ENCODE data around the gene LIME1.
"Not testable (repeated sequence)": the region's sequence is repeated elsewhere in the genome, so short reads cannot be mapped to it uniquely, and the experiment has no call there.

LIME1 gene

DNA sequence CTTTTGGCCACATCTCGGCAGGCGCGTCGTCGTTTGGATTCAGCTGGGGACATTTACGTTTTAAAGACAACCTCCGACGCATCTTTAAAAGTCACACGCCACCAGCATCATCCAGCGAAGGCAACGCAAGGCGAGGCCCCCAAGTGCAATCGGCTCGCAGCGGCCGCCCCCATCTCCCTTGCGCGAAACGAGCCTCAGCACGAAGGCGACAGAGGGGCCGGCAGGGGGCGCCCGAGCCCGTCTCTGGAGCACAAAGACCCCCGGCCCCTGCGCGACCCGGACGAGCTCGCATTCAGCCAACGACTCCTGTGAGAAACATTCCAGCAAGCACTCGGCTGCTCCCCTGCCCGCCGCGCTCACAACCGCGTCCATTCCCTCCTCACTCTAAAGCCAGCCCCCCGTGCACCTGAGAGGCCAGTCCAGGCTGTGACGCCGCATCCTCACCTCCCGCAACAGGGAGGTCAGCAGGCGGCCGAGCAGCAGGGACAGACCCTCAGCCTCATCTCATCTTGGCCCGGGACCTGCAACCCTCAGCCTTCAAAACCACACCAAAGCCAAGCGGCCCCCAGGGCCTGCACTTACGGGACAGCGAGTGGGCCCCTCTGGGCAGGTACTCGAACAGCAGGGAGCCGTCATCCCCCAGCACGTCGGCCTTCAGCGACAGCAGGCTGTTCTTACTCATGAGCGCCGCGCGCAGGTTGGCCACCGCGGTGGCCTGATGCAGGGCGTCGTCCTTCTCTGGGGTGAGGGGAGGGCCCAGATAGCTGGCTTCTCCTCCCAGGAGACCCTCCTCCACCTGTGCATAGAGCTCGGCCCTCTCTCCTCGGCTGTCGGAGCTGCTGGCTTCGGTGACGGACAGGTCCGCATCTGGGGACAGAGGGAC lies 38.9 kb downstream of the LIME1 start:
- no peak for TF ChIP-seq EZH2phosphoT487 (IDR thresholded peaks at IDR 0.05; ENCODE audit: borderline replicate concordance, low read length)
- TF ChIP-seq, protein P1, sequence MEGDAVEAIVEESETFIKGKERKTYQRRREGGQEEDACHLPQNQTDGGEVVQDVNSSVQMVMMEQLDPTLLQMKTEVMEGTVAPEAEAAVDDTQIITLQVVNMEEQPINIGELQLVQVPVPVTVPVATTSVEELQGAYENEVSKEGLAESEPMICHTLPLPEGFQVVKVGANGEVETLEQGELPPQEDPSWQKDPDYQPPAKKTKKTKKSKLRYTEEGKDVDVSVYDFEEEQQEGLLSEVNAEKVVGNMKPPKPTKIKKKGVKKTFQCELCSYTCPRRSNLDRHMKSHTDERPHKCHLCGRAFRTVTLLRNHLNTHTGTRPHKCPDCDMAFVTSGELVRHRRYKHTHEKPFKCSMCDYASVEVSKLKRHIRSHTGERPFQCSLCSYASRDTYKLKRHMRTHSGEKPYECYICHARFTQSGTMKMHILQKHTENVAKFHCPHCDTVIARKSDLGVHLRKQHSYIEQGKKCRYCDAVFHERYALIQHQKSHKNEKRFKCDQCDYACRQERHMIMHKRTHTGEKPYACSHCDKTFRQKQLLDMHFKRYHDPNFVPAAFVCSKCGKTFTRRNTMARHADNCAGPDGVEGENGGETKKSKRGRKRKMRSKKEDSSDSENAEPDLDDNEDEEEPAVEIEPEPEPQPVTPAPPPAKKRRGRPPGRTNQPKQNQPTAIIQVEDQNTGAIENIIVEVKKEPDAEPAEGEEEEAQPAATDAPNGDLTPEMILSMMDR (IDR thresholded peaks at IDR 0.05; ENCODE audit: low read depth, low read length, poor library complexity, severe bottlenecking): peak; percentile 74
- Histone ChIP-seq H3K9me2 (replicated peaks; ENCODE audit: control insufficient read depth, low read length) (no peaks in the 10 kb centered on the region), H4K20me1 (ENCODE audit: control insufficient read depth, insufficient read depth, low read depth, low read length) (no peaks in the 10 kb centered on the region), H3K79me2 (ENCODE audit: control insufficient read depth, low read length) (no peaks in the 10 kb centered on the region), H3K27ac (ENCODE audit: low read depth, low read length) (no peak overlapping the region), H3K27me3 (ENCODE audit: control insufficient read depth, low read length) (peaks cover 11% of the 10 kb centered on the region), H3K9me3 (ENCODE audit: control insufficient read depth, insufficient read depth, low read length) (no peaks in the 10 kb centered on the region), H3K4me2 (ENCODE audit: low read length) (peak overlapping the region; percentile 48; the same call in 1 of the 2 replicates), H3K4me1 (ENCODE audit: control insufficient read depth, low read length) (no peaks in the 10 kb centered on the region), H3K36me3 (ENCODE audit: control insufficient read depth, low read length) (no peaks in the 10 kb centered on the region), H3K4me3 (ENCODE audit: low read length) (no peak overlapping the region), H3F3A (ENCODE audit: control insufficient read depth, insufficient read depth) (no peaks in the 10 kb centered on the region)

- H3K9me2 ChIP-seq (replicated peaks; ENCODE audit: control insufficient read depth, low read length); H3K4me1 ChIP-seq (ENCODE audit: control insufficient read depth, low read length); H3K79me2 ChIP-seq (ENCODE audit: control insufficient read depth, low read length); H3K36me3 ChIP-seq (ENCODE audit: control insufficient read depth, low read length); H4K20me1 ChIP-seq (ENCODE audit: control insufficient read depth, insufficient read depth, low read depth, low read length); H3F3A ChIP-seq (ENCODE audit: control insufficient read depth, insufficient read depth); H3K4me3 ChIP-seq (ENCODE audit: low read length); H3K4me2 ChIP-seq (ENCODE audit: low read length); H3K27ac ChIP-seq (ENCODE audit: low read depth, low read length); H3K9me3 ChIP-seq (ENCODE audit: control insufficient read depth, insufficient read depth, low read length): not testable (repeated sequence)
- peaks cover 11% of the 10 kb centered on the region for H3K27me3 ChIP-seq (ENCODE audit: control insufficient read depth, low read length)
Observed at GRCh38 chr20:63776875-63777274, 40.4 kb downstream of the LIME1 start.

GRCh38 chr20:63777614-63778013 lies 41.1 kb downstream of the LIME1 start:
- Histone ChIP-seq H3K36me3 (ENCODE audit: control insufficient read depth, low read length) (no peaks in the 10 kb centered on the region), H3K79me2 (ENCODE audit: control insufficient read depth, low read length) (no peaks in the 10 kb centered on the region), H3K4me2 (ENCODE audit: low read length) (no peak overlapping the region), H3K27me3 (ENCODE audit: control insufficient read depth, low read length) (peaks cover 11% of the 10 kb centered on the region), H3K9me3 (ENCODE audit: control insufficient read depth, insufficient read depth, low read length) (no peaks in the 10 kb centered on the region), H4K20me1 (ENCODE audit: control insufficient read depth, insufficient read depth, low read depth, low read length) (no peaks in the 10 kb centered on the region), H3K4me3 (ENCODE audit: low read length) (no peak overlapping the region), H3K9me2 (replicated peaks; ENCODE audit: control insufficient read depth, low read length) (no peaks in the 10 kb centered on the region), H3F3A (ENCODE audit: control insufficient read depth, insufficient read depth) (no peaks in the 10 kb centered on the region), H3K4me1 (ENCODE audit: control insufficient read depth, low read length) (peaks cover 8% of the 10 kb centered on the region), H3K27ac (ENCODE audit: low read depth, low read length) (no peak overlapping the region)
- no peak for TF ChIP-seq EZH2phosphoT487 (IDR thresholded peaks at IDR 0.05; ENCODE audit: borderline replicate concordance, low read length)
- TF ChIP-seq, protein P1 (IDR thresholded peaks at IDR 0.05; ENCODE audit: low read depth, low read length, poor library complexity, severe bottlenecking): no peak

GRCh38 chr20:63778034-63778752 lies 41.7 kb downstream of the LIME1 start:
- no peak for TF ChIP-seq EZH2phosphoT487 (IDR thresholded peaks at IDR 0.05; ENCODE audit: borderline replicate concordance, low read length)
- TF ChIP-seq, protein P1 (IDR thresholded peaks at IDR 0.05; ENCODE audit: low read depth, low read length, poor library complexity, severe bottlenecking): no peak
- H4K20me1 ChIP-seq (ENCODE audit: control insufficient read depth, insufficient read depth, low read depth, low read length): no peaks in the 10 kb centered on the region
- H3K27me3 ChIP-seq (ENCODE audit: control insufficient read depth, low read length): peaks cover 10% of the 10 kb centered on the region
- H3K36me3 ChIP-seq (ENCODE audit: control insufficient read depth, low read length): no peaks in the 10 kb centered on the region
- H3K79me2 ChIP-seq (ENCODE audit: control insufficient read depth, low read length): no peaks in the 10 kb centered on the region
- H3K4me2 ChIP-seq (ENCODE audit: low read length): no peak overlapping the region
- H3K27ac ChIP-seq (ENCODE audit: low read depth, low read length): no peak overlapping the region
- no peaks in the 10 kb centered on the region for H3K9me3 ChIP-seq (ENCODE audit: control insufficient read depth, insufficient read depth, low read length)
- peaks cover 8% of the 10 kb centered on the region for H3K4me1 ChIP-seq (ENCODE audit: control insufficient read depth, low read length)
- no peak overlapping the region for H3K4me3 ChIP-seq (ENCODE audit: low read length)
- H3K9me2 ChIP-seq (replicated peaks; ENCODE audit: control insufficient read depth, low read length): no peaks in the 10 kb centered on the region
- H3F3A ChIP-seq (ENCODE audit: control insufficient read depth, insufficient read depth): no peaks in the 10 kb centered on the region
